K562 (cell line): Measurements from ENCODE around the gene MRPL52.

ENCODE experiments used
- ATF3 ChIP-seq, 2 experiments: fragments of 450-650 bp in 1 of 2; sonication (generic) in 1 of 2; formaldehyde crosslinking in 1 of 2; IDR thresholded peaks in 1 of 2; conservative IDR thresholded peaks in 1 of 2; 2 replicates each; pipeline versions ENCODE4 v1.6.1 to v1.8.1; 2016 to 2023; ENCODE audit warnings: mild to moderate bottlenecking in 2 of 2, moderate library complexity in 2 of 2, inconsistent platforms in 1 of 2, missing genetic modification reagents in 1 of 2
- NUFIP1 ChIP-seq: fragments of 450-650 bp; IDR thresholded peaks from 2 replicates; pipeline ENCODE4 v1.6.1; 2018; ENCODE audit not compliant: partially characterized antibody
- PCBP1 ChIP-seq: fragments of 200-400 bp; formaldehyde crosslinking; IDR thresholded peaks from 2 replicates; pipeline ENCODE4 v1.6.1; 2018; ENCODE audit warnings: mild to moderate bottlenecking, low read depth, low read length; ENCODE audit not compliant: poor library complexity, severe bottlenecking
- PTTG1 ChIP-seq: fragments of 450-650 bp; IDR thresholded peaks from 2 replicates; pipeline ENCODE4 v1.6.1; 2016; ENCODE audit warnings: low read depth, mild to moderate bottlenecking, missing genetic modification characterization, missing compliant biosample characterization
- TCF7L2 ChIP-seq: fragments of 150-350 bp; IDR thresholded peaks from 2 replicates; pipeline ENCODE4 v1.6.1; 2016; ENCODE audit warnings: low read depth, mild to moderate bottlenecking, low read length, moderate library complexity
- YY1 ChIP-seq, 3 experiments: IDR thresholded peaks; 2 replicates each; pipeline ENCODE4 v1.6.1; 2011; ENCODE audit warnings: low read length in 2 of 3, mild to moderate bottlenecking in 2 of 3, moderate library complexity in 2 of 3, borderline replicate concordance in 1 of 3, control low read depth in 1 of 3, low read depth in 1 of 3; ENCODE audit not compliant: insufficient read depth in 3 of 3, insufficient replicate concordance in 2 of 3, control insufficient read depth in 1 of 3, insufficient read length in 1 of 3; ENCODE audit errors: extremely low read depth in 1 of 3
- ZKSCAN3 ChIP-seq: fragments of 250-450 bp; sonication (Bioruptor Pico); IDR thresholded peaks from 2 replicates; pipeline ENCODE4 v1.4.0; 2020
- ZNF217 ChIP-seq: sonication (generic); formaldehyde crosslinking; IDR thresholded peaks from 2 replicates; pipeline ENCODE4 v1.8.0; 2022; ENCODE audit warnings: mild to moderate bottlenecking, missing genetic modification reagents
- ZNF318 ChIP-seq, 2 experiments: fragments of 450-650 bp; IDR thresholded peaks; 2 replicates each; pipeline ENCODE4 v1.6.1; 2016; ENCODE audit warnings: mild to moderate bottlenecking in 2 of 2, borderline replicate concordance in 1 of 2, low read depth in 1 of 2, moderate library complexity in 1 of 2
- ZNF384 ChIP-seq: IDR thresholded peaks from 2 replicates; pipeline ENCODE4 v1.6.1; 2012; ENCODE audit warnings: low read depth, low read length, improper control_type of control experiment
- TF ChIP-seq, protein P1 (sequence below): fragments of 250-450 bp; sonication (Bioruptor Pico); IDR thresholded peaks from 2 replicates; pipeline ENCODE4 v1.9.0; 2021; ENCODE audit warnings: mild to moderate bottlenecking, inconsistent platforms
- TF ChIP-seq, protein P2 (sequence below): fragments of 450-650 bp; formaldehyde crosslinking; IDR thresholded peaks from 2 replicates; pipeline ENCODE4 v1.4.0; 2020; ENCODE audit warnings: mild to moderate bottlenecking, mixed read lengths
- TF ChIP-seq, protein P3 (sequence below): fragments of 250-450 bp; sonication (Bioruptor Pico); IDR thresholded peaks from 2 replicates; pipeline ENCODE4 v1.8.0; 2022; ENCODE audit warnings: inconsistent platforms, mild to moderate bottlenecking, moderate library complexity, borderline replicate concordance

- TF ChIP-seq YY1 (IDR thresholded peaks at IDR 0.05; ENCODE audit: borderline replicate concordance in 1 of 3, control insufficient read depth in 1 of 3, extremely low read depth in 1 of 3, insufficient read depth in 3 of 3, insufficient read length in 1 of 3, insufficient replicate concordance in 2 of 3, low read depth in 1 of 3, low read length in 2 of 3) (no peak), ZNF318 (IDR thresholded peaks at IDR 0.05; ENCODE audit: borderline replicate concordance in 1 of 2, low read depth in 1 of 2) (no peak), ATF3 (IDR thresholded peaks at IDR 0.05) (no peak), ATF3 (CRISPR knock-in tag; conservative IDR thresholded peaks at IDR 0.05) (no peak), ZNF217 (no peak), PTTG1 (tag) (no peak), ZKSCAN3 (no peak), PCBP1 (no peak), TCF7L2 (no peak), ZNF384 (no peak), NUFIP1 (no peak)
- TF ChIP-seq, protein P1, sequence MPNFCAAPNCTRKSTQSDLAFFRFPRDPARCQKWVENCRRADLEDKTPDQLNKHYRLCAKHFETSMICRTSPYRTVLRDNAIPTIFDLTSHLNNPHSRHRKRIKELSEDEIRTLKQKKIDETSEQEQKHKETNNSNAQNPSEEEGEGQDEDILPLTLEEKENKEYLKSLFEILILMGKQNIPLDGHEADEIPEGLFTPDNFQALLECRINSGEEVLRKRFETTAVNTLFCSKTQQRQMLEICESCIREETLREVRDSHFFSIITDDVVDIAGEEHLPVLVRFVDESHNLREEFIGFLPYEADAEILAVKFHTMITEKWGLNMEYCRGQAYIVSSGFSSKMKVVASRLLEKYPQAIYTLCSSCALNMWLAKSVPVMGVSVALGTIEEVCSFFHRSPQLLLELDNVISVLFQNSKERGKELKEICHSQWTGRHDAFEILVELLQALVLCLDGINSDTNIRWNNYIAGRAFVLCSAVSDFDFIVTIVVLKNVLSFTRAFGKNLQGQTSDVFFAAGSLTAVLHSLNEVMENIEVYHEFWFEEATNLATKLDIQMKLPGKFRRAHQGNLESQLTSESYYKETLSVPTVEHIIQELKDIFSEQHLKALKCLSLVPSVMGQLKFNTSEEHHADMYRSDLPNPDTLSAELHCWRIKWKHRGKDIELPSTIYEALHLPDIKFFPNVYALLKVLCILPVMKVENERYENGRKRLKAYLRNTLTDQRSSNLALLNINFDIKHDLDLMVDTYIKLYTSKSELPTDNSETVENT (CRISPR knock-in tag), result no peak
- TF ChIP-seq, protein P2, sequence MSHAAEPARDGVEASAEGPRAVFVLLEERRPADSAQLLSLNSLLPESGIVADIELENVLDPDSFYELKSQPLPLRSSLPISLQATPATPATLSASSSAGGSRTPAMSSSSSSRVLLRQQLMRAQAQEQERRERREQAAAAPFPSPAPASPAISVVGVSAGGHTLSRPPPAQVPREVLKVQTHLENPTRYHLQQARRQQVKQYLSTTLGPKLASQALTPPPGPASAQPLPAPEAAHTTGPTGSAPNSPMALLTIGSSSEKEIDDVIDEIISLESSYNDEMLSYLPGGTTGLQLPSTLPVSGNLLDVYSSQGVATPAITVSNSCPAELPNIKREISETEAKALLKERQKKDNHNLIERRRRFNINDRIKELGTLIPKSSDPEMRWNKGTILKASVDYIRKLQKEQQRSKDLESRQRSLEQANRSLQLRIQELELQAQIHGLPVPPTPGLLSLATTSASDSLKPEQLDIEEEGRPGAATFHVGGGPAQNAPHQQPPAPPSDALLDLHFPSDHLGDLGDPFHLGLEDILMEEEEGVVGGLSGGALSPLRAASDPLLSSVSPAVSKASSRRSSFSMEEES (CRISPR knock-in tag), result no peak
- TF ChIP-seq, protein P3, sequence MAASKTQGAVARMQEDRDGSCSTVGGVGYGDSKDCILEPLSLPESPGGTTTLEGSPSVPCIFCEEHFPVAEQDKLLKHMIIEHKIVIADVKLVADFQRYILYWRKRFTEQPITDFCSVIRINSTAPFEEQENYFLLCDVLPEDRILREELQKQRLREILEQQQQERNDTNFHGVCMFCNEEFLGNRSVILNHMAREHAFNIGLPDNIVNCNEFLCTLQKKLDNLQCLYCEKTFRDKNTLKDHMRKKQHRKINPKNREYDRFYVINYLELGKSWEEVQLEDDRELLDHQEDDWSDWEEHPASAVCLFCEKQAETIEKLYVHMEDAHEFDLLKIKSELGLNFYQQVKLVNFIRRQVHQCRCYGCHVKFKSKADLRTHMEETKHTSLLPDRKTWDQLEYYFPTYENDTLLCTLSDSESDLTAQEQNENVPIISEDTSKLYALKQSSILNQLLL (CRISPR knock-in tag), result no peak
Observed at GRCh38 chr14:22830443-22831010, 840 bp downstream of the MRPL52 start.
